Transverse colon (tissue), 4 donors: Measurements from ENCODE around the gene ST8SIA5.

Experiments used
- EP300 ChIP-seq: sonication (generic); formaldehyde crosslinking; IDR thresholded peaks from one replicate; pipeline ENCODE4 v1.6.1; 2017; ENCODE audit warnings: antibody characterized with exemption, low read depth
- POLR2A ChIP-seq: fragments of 450-650 bp; IDR thresholded peaks from one replicate; pipeline ENCODE4 v1.6.1; 2016; ENCODE audit warnings: antibody characterized with exemption, mild to moderate bottlenecking, moderate library complexity
- POLR2AphosphoS5 ChIP-seq, 3 donors: sonication (generic); formaldehyde crosslinking; IDR thresholded peaks; one replicate each; pipeline ENCODE4 v1.6.1; 2016; ENCODE audit warnings: antibody characterized with exemption in 3 of 3
- TF ChIP-seq, protein P1 (sequence below), 5 experiments: fragments of 200-600 bp in 3 of 5; fragments of 450-650 bp in 2 of 5; sonication (generic) in 3 of 5; IDR thresholded peaks; 1 replicate in 2 of 5; 2 replicates in 3 of 5; pipeline ENCODE4 v1.5.1; 2016 to 2017; ENCODE audit warnings: antibody characterized with exemption in 5 of 5, inconsistent platforms in 3 of 5, mild to moderate bottlenecking in 2 of 5, moderate library complexity in 1 of 5

DNA sequence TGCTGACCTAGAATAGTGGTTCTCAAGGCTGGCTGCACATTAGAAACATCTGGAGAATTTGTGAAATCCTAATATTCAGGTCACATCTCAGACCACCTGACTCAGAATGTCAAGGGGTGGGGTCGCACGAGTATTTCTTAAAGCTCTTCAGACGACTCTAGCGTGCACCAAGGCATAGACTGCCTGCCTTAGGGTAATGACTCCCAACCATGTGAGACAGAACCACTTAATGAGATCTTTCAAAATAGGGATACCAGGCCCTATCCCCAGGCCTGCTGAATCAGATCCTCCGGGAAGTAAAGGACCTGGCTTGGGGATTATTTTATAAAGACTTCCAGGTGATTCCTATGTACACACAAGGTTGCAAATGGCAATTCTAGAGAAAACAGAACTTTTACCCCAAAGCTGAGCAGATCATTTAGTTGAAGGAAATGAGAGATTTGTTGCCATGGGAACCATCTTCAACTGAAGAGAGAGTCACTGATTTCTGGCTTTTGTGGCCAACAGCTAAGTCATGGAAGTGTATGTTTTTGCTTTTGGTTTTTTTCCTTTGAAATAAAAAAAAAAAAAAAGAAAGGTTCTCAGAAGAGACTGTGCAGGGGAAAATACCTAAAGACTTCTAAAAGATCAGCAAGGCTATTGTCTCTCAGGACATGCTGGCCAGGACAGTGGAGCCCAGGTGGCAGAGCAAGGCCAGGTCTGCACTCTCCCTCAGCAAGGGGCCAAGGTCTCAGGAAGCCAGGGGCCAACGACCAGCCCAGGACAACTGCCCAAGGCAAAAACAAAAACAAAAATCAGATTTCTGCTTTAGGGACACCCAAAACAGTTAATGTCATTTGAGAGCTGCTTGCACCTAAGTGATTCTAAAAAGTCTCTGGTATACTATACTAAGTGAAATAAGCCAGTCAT lies 84.5 kb downstream of the ST8SIA5 start:
- TF ChIP-seq, protein P1, sequence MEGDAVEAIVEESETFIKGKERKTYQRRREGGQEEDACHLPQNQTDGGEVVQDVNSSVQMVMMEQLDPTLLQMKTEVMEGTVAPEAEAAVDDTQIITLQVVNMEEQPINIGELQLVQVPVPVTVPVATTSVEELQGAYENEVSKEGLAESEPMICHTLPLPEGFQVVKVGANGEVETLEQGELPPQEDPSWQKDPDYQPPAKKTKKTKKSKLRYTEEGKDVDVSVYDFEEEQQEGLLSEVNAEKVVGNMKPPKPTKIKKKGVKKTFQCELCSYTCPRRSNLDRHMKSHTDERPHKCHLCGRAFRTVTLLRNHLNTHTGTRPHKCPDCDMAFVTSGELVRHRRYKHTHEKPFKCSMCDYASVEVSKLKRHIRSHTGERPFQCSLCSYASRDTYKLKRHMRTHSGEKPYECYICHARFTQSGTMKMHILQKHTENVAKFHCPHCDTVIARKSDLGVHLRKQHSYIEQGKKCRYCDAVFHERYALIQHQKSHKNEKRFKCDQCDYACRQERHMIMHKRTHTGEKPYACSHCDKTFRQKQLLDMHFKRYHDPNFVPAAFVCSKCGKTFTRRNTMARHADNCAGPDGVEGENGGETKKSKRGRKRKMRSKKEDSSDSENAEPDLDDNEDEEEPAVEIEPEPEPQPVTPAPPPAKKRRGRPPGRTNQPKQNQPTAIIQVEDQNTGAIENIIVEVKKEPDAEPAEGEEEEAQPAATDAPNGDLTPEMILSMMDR (IDR thresholded peaks at IDR 0.05): no peak
- TF ChIP-seq POLR2A: no peak
- no peak for TF ChIP-seq POLR2AphosphoS5 (IDR thresholded peaks at IDR 0.05)
- TF ChIP-seq EP300: no peak
